Adrenal gland (tissue), 12 donors: ENCODE data around the gene CIART. TPM values are rescaled to one million over a fixed set of nuclear protein-coding genes. Genes with fewer than 3 reads are reported as not detected.

Experiments
- DNase-seq, 7 donors: peaks; one replicate each; pipeline ENCODE4 v3.0.0-alpha.2; 2019 to 2020
- H3K27ac ChIP-seq, 5 donors: fragments of 200-600 bp; sonication (generic) in 4 of 5; 1 replicate in 3 of 5; 2 replicates in 2 of 5; pipeline versions ENCODE4 v1.5.1 to v1.8.0; 2016 to 2020; ENCODE audit warnings: mild to moderate bottlenecking in 1 of 5
- H3K27me3 ChIP-seq: fragments of 200-600 bp; 2 replicates; pipeline ENCODE4 v1.8.0; 2021
- H3K36me3 ChIP-seq, 2 donors: fragments of 200-600 bp; replicated peaks in 1 of 2; 1 replicate in 1 of 2; 2 replicates in 1 of 2; pipeline versions ENCODE4 v1.5.1 to v1.8.0; 2018 to 2022
- H3K4me1 ChIP-seq, 2 donors: fragments of 200-600 bp; replicated peaks in 1 of 2; 1 replicate in 1 of 2; 2 replicates in 1 of 2; pipeline versions ENCODE4 v1.5.1 to v1.8.0; 2018 to 2021
- H3K4me3 ChIP-seq, 4 donors: fragments of 200-600 bp; sonication (generic) in 3 of 4; one replicate each; pipeline ENCODE4 v1.5.1; 2016 to 2018
- H3K9me3 ChIP-seq, 3 donors: fragments of 200-600 bp; sonication (generic) in 1 of 3; replicated peaks in 1 of 3; 1 replicate in 2 of 3; 2 replicates in 1 of 3; pipeline versions ENCODE4 v1.5.1 to v1.8.0; 2016 to 2021
- CTCF ChIP-seq, 6 experiments: fragments of 450-650 bp in 4 of 6; fragments of 200-600 bp in 2 of 6; sonication (generic) in 1 of 6; IDR thresholded peaks; 1 replicate in 5 of 6; 2 replicates in 1 of 6; pipeline versions ENCODE4 v1.5.1 to v1.8.0; 2016 to 2021; ENCODE audit warnings: antibody characterized with exemption in 6 of 6, mild to moderate bottlenecking in 2 of 6, moderate library complexity in 1 of 6
- POLR2A ChIP-seq, 2 donors: fragments of 450-650 bp; IDR thresholded peaks; one replicate each; pipeline ENCODE4 v1.6.1; 2017; ENCODE audit warnings: antibody characterized with exemption in 2 of 2, mild to moderate bottlenecking in 2 of 2, moderate library complexity in 1 of 2
- WGBS, 4 donors: extraction: QIAGEN DNeasy Blood & Tissue Kit in 2 of 4; methylation state at CpG; one replicate each; pipeline versions ENCODE4 v1.1.5 to v1.1.7; 2013 to 2017; 5-methylcytosine and 5-hydroxymethylcytosine counted together
- intact Hi-C, 2 donors: fragments of 100-400 bp; cut with DNase I; formaldehyde crosslinking; loops; one replicate each; pipeline versions ENCODE4 v1.14.1 to v1.15.0; 2022 to 2023
- polyA plus RNA-seq, 3 donors: library from polyadenylated mRNA; stranded (reverse); fragments of 200-250 nt in 2 of 3; fragments of 350-450 nt in 1 of 3; fragmentation: Illumina TruSeq in 1 of 3; extraction: RNeasy Lipid Tissue Mini Kit (QIAGEN cat#74804) in 1 of 3; gene quantifications; one replicate each; pipeline ENCODE4 v1.2.3, GENCODE V29; 2013 to 2014
- total RNA-seq, 9 donors: library from RNA; depleted of rRNA in 4 of 9; stranded (reverse); fragments of >200 nt in 4 of 9; fragments of 120-200 nt in 1 of 9; fragmentation: NEBNext Ultra II Directional in 1 of 9; extraction: Animal tissue kit (Norgen Biotek cat#: 25700) in 1 of 9; gene quantifications; one replicate each; pipeline versions ENCODE4 v1.1.0 to v1.2.4, GENCODE V29; 2013 to 2023
- donor health status: healthy with polysubstance abuse.
- donor health status: Bipolar disorder and iron deficiency.
- donor health status: DM: yes; HTN: yes; CAD: no.
- donor health status: DM: no; HTN: no; CAD: no.
- donor health status: DM: no; HTN: no; CAD: no.
- donor health status: DM: yes; HTN: yes; CAD: no.

CIART gene
- total and polyA plus RNA-seq, 12 donors = 4.4 to 24.6 (median 9.2) TPM

GRCh38 chr1:150269451-150269850 is 12.9 kb upstream of the CIART start:
- Histone ChIP-seq H3K27me3 (no peaks in the 10 kb centered on the region), H3K4me1 (peaks cover 16 to 18% of the 10 kb centered on the region in 2 donors), H3K9me3 (no peaks in the 10 kb centered on the region), H3K4me3 (peak overlapping the region in 3 of 4 donors; percentile 68 to 97 (median 92)), H3K36me3 (peaks cover 0 to 29% of the 10 kb centered on the region in 2 donors), H3K27ac (peak overlapping the region; percentile 67 to 98 (median 95))
- WGBS, 4 donors = 28 to 36% (median 31%) methylated on average over 10 of the region's 10 CpGs
- intact Hi-C loops = no loop called here
- no peak for DNase-seq
- TF ChIP-seq POLR2A (IDR thresholded peaks at IDR 0.05) = no peak
- no peak for TF ChIP-seq CTCF (IDR thresholded peaks at IDR 0.05)

GRCh38 chr1:150271291-150271959 is 10.9 kb upstream of the CIART start:
- Histone ChIP-seq H3K9me3 (no peaks in the 10 kb centered on the region), H3K27me3 (no peaks in the 10 kb centered on the region), H3K4me1 (peaks cover 16 to 18% of the 10 kb centered on the region in 2 donors), H3K27ac (peak overlapping the region in 1 of 5 donors; percentile 12), H3K4me3 (no peak overlapping the region), H3K36me3 (peaks cover 0 to 9% of the 10 kb centered on the region in 2 donors)
- 92 to 95% (median 94%) methylated on average over 6 to 7 of the region's 7 CpGs for WGBS, 4 donors
- intact Hi-C loops = no loop called here
- no peak for TF ChIP-seq POLR2A (IDR thresholded peaks at IDR 0.05)
- no peak for TF ChIP-seq CTCF (IDR thresholded peaks at IDR 0.05)
- DNase-seq = no peak

GRCh38 chr1:150273311-150273710 is 9.0 kb upstream of the CIART start:
- WGBS, 4 donors = 35 to 47% (median 45%) methylated on average over 1 of the region's 1 CpG
- no peak for DNase-seq
- peak overlapping the region in 2 of 5 donors; percentile 8 to 22 for H3K27ac ChIP-seq
- intact Hi-C loops = no loop called here
- no peak overlapping the region for H3K4me3 ChIP-seq
- H3K4me1 ChIP-seq = peaks cover 6 to 7% of the 10 kb centered on the region in 2 donors
- H3K36me3 ChIP-seq = no peaks in the 10 kb centered on the region
- TF ChIP-seq CTCF (IDR thresholded peaks at IDR 0.05) = no peak
- TF ChIP-seq POLR2A (IDR thresholded peaks at IDR 0.05) = no peak
- H3K27me3 ChIP-seq = no peaks in the 10 kb centered on the region
- H3K9me3 ChIP-seq = no peaks in the 10 kb centered on the region

- H3K9me3 ChIP-seq = no peaks in the 10 kb centered on the region
- peaks cover 12 to 15% of the 10 kb centered on the region in 2 donors for H3K4me1 ChIP-seq
- intact Hi-C loops = no loop called here
- no peaks in the 10 kb centered on the region for H3K27me3 ChIP-seq
- H3K27ac ChIP-seq = peak overlapping the region in 3 of 5 donors; percentile 89 to 94 (median 93)
- no peak overlapping the region for H3K4me3 ChIP-seq
- no peak for TF ChIP-seq POLR2A (IDR thresholded peaks at IDR 0.05)
- no peak for TF ChIP-seq CTCF (IDR thresholded peaks at IDR 0.05)
- 79 to 82% (median 80%) methylated on average over 6 of the region's 6 CpGs for WGBS, 4 donors
- no peak for DNase-seq
- H3K36me3 ChIP-seq = no peaks in the 10 kb centered on the region
Measured at GRCh38 chr1:150280138-150280707, 2.1 kb upstream of the CIART start.
